Astrocyte of the spinal cord (primary cell): ENCODE results near the gene PM20D2.

Experiments
- DNase-seq: peaks from one replicate; pipeline ENCODE4 v3.0.0; 2011; ENCODE audit warnings: low read depth, low spot score
- H3K4me3 ChIP-seq: 2 replicates; pipeline ENCODE4 v1.5.1; 2011; ENCODE audit warnings: low read depth, mild to moderate bottlenecking, low read length, moderate library complexity
- in situ Hi-C: cut with HindIII; loops from 2 replicates; pipeline ENCODE4 v1.10.0; 2017; ENCODE audit warnings: low sequenced_read_pairs
- TF ChIP-seq, protein P1 (sequence below): IDR thresholded peaks from 2 replicates; pipeline ENCODE4 v1.5.1; 2012; ENCODE audit warnings: low read depth, mild to moderate bottlenecking, low read length, inconsistent platforms

Gene PM20D2, protein sequence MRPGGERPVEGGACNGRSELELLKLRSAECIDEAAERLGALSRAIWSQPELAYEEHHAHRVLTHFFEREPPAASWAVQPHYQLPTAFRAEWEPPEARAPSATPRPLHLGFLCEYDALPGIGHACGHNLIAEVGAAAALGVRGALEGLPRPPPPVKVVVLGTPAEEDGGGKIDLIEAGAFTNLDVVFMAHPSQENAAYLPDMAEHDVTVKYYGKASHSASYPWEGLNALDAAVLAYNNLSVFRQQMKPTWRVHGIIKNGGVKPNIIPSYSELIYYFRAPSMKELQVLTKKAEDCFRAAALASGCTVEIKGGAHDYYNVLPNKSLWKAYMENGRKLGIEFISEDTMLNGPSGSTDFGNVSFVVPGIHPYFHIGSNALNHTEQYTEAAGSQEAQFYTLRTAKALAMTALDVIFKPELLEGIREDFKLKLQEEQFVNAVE

DNA sequence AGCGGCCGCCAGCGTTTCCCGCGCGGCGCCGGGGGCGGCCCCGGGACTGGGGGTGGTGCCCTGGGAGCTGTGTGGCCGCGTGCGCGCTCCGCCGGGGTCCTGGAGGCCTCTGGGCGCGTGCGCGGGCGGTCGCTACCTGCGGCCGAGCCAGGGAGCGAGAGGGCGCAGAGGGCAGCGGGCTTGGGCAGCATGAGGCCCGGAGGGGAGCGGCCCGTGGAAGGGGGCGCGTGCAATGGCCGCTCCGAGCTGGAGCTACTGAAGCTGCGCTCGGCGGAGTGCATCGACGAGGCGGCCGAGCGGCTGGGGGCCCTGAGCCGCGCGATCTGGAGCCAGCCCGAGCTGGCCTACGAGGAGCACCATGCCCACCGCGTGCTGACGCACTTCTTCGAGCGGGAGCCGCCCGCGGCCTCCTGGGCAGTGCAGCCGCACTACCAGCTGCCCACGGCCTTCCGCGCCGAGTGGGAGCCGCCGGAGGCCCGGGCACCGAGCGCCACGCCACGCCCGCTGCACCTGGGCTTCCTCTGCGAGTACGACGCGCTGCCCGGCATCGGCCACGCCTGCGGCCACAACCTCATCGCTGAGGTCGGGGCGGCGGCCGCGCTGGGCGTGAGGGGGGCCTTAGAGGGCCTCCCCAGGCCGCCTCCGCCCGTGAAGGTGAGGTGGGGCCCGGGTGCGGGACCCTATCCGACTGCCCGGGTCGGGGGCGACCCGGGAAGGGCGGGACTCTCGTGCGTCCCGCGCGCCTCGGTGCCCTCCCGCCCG lies at the start of gene PM20D2:
Gene PM20D2 (plus strand): TSS at position 100 of the 762 bp plus-strand sequence. CDS start 90 bp downstream, at position 190.
- peak; percentile 41 for DNase-seq
- in situ Hi-C loops: no loop called here
- peak within 1 kb of the TSS; percentile 46 for H3K4me3 ChIP-seq
- TF ChIP-seq, protein P1, sequence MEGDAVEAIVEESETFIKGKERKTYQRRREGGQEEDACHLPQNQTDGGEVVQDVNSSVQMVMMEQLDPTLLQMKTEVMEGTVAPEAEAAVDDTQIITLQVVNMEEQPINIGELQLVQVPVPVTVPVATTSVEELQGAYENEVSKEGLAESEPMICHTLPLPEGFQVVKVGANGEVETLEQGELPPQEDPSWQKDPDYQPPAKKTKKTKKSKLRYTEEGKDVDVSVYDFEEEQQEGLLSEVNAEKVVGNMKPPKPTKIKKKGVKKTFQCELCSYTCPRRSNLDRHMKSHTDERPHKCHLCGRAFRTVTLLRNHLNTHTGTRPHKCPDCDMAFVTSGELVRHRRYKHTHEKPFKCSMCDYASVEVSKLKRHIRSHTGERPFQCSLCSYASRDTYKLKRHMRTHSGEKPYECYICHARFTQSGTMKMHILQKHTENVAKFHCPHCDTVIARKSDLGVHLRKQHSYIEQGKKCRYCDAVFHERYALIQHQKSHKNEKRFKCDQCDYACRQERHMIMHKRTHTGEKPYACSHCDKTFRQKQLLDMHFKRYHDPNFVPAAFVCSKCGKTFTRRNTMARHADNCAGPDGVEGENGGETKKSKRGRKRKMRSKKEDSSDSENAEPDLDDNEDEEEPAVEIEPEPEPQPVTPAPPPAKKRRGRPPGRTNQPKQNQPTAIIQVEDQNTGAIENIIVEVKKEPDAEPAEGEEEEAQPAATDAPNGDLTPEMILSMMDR: no peak

DNA sequence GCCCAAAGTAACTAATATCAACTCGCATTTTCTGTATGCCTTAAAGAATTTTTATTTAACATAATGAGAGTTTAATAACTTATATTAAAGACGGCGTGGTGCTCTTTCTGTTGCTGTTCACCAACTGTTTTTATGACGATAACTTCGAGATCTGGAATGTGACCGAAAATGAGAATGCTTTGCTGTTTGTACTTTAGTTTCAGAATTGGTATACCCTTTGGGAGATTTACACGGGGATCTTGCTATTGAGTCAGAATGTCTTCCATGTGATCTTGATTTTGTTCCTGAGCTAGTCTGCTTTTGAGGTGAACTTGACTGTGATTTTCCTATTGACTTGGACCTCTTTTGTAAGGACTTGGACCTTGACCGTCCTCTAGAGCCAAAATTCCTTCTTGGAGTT lies 47.4 kb upstream of the PM20D2 start:
- in situ Hi-C loops: no loop called here
- no peak for DNase-seq
- no peak overlapping the region for H3K4me3 ChIP-seq
- TF ChIP-seq, protein P1: no peak

DNA sequence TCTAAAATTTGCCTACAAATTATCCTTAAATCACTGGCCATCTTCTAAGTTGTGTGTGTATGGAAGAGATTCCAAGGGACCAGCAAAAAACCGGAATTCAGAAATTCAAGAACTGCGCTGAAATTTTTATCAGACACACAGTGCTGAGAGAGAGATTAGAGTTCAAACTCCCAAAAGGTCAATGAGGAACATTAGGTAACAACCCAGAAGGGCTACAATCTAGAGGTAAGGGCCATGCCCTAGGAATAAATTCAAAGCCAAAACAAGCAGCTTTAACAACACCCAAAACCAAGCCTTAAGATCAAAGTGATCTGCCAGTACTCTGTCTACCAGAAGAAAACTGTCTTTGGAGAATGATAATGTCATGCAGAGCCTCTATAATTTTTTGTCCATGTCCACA lies 45.7 kb upstream of the PM20D2 start:
- no peak overlapping the region for H3K4me3 ChIP-seq
- TF ChIP-seq, protein P1: no peak
- in situ Hi-C loops: no loop called here
- DNase-seq: no peak

DNA sequence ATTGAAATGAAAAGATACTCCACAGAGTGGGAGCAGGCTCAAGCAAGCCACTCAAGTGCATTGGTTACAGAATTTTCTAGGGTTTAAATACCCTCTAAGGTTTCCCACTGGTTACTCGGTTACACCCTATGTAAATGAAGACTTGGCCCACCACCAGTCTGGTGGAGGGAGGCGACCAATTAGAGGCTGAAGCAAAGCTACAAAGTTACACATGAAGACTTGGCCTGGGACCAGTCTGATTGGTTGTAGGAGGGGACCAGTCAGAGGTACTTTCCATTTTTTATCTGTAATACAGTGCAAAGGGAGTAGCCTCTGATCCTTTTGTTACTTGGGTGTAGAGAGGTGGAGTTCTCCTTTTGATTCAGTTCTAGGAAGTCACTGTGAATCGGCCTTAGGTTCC lies 35.6 kb upstream of the PM20D2 start:
- no peak overlapping the region for H3K4me3 ChIP-seq
- in situ Hi-C loops: no loop called here
- TF ChIP-seq, protein P1: no peak

DNA sequence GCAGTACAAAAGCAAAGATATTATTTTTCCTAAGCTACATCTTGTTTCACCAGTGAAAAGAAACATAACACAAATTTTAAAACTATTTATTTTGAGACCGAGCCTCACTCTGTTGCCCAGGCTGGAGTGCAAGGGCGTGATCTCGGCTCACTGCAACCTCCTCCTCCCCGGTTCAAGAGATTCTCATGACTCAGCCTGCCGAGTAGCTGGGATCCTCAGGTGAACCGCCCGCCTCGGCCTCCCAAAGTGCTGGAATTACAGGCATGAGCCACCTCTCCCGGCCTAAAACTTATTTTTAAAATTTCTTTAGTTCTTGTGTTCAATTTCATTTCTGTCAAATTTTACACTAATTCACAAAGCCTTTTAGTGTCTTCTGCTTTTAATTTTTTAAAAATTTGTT lies 33.9 kb upstream of the PM20D2 start:
- TF ChIP-seq, protein P1: no peak
- no peak for DNase-seq
- in situ Hi-C loops: no loop called here
- no peak overlapping the region for H3K4me3 ChIP-seq

More for the DNA sequence above, 35.6 kb upstream of the PM20D2 start:
- DNase-seq: no peak

DNA sequence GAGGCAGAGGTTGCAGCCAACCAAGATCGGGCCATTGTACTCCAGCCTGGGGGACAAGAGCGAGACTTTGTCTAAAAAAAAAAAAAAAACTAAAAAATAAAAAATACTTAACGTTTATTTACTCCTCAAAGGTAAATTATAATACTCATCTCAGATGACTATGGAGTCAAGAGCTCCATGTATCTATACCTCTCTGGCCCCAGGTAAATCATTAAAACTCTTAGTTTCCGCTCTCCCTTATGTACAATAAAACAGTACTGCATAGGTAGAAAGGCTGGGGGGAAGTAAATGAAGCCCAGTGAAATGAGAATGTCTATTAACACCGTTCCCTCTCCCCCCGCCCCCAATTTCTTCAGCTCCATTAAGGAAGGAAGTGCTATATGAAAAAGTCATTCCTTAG lies 29.2 kb upstream of the PM20D2 start:
- TF ChIP-seq, protein P1: no peak
- no peak overlapping the region for H3K4me3 ChIP-seq
- DNase-seq: no peak
- in situ Hi-C loops: no loop called here
